Activated T-cell treated with anti-CD3 and anti-CD28 coated beads for 48 hours (primary cell): ENCODE data around the gene GNA12.

ENCODE experiments used
- DNase-seq: peaks from one replicate; pipeline ENCODE4 v3.0.0-alpha.2; 2020; ENCODE audit warnings: low read depth

Gene GNA12

DNA sequence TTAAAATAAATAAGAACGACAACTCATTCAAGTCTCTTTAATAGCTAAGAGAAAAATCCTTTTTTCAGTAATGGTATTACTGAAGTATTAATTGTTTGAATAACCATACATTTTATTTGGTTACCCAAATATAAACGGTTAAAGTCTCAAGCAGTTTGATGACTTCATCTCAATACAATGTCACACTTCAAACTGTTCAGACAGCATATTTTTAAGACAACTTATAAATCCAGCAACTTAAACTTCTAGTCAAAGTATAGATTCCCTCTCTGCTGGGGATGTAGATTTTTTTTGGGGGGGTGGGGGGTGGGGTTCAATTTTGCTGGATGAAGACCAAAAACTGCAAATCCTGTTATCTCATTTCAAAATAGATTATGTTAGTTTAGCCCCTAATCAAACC, 42.0 kb downstream of the GNA12 start:
- DNase-seq = no peak

DNA sequence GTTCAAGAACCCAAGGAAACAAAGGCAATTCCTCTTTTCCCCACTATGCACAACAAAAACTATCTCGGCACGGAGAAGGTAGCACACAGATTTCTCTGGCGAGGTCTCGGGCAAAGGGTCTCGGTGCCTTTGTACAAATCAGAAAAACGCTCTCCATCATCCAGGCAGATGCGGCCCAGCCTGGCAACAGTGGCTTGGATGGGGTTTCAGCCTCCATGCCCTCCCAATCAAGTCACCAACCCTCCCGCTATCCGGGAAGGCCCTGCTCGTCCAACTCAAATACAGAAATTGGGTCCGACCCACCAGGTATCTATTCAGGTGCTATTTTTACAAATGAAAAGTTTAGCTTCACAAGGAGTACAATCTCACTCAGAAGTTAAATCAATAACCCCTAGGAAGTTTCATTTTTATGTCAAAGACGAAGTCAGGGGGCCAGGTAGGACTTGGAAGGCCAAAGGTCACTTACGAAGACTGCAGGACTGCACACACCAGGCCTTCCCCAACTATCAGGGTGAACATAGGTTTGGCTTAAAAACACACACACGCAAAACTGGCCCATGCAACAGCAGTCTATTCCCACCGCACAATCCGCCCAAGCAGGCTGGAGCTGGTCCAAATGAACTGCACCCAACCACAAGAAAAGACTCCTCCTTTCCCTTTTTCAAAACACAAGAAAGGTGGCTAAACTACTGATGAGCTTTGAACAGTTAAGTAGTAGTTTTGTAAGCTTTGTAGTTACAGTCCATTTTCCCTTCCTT, 43.0 kb downstream of the GNA12 start:
- no peak for DNase-seq

DNA sequence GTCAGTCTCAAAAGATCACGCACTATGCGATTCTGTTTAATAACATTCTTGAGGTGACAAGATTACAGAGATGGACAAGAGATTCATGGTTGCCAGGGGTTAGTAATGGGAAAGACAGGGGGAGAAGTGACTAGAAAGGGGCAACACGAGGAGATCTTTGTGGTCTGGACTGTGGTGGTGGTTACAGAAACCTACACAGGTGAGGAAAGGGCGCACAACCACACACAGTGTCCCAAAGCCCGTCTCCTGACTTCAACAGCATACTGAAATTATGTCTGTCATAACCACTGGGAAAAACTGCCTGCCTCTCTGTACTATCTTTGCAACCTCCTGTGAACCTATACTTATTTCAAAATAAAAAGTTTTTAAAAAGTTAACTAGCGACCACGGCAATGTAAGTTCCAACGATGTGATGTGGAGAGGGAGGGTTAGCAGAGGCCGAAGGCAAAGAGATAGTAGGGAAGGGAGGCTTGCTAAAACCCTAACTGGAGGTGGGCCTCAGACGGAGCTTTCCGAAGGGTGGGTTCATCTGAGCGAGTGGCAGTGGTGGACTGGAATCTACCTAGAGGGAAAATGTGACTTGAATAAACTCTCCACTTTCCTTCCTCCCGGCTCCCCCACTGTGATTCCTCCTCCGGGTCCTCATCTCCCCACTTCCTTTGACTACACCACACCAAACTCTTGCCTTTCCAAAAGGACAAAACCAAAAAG, 43.7 kb downstream of the GNA12 start:
- DNase-seq = no peak

DNA sequence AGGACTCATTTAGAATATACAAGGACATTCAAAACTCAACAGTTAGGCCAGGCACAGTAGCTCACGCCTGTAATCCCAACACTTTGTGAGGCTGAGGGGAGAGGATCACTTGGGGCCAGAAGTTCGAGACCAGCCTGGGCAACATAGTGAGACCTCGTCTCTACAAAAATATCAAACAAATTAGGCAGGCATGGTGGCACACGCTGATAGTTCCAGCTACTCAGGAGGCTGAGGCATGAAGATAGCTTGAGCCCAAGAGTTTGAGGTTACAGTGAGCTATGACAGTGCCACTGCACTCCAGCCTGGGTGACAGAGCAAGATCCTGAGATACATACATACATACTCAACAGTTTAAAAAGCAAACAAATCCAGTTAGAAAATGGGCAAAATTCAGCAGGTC, 44.9 kb downstream of the GNA12 start:
- DNase-seq = no peak

DNA sequence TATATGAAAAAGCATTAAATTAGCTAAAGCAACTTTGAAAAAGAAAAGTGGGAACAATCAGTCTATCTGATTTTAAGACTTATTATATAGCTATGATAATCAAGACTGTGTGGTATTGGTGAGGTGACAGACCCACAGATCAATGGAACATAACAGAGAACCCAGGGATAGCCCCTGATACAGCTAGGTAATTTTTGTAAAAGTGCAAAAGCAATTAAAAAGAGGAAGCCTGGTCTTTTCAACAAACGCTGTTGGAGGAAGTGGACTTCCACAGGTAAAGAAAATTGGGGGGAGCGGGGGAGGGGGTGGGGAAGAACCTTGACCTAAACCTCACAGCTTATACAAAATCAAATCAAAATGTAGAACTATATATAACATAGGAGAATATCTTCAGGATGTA, 45.4 kb downstream of the GNA12 start:
- DNase-seq = no peak

DNA sequence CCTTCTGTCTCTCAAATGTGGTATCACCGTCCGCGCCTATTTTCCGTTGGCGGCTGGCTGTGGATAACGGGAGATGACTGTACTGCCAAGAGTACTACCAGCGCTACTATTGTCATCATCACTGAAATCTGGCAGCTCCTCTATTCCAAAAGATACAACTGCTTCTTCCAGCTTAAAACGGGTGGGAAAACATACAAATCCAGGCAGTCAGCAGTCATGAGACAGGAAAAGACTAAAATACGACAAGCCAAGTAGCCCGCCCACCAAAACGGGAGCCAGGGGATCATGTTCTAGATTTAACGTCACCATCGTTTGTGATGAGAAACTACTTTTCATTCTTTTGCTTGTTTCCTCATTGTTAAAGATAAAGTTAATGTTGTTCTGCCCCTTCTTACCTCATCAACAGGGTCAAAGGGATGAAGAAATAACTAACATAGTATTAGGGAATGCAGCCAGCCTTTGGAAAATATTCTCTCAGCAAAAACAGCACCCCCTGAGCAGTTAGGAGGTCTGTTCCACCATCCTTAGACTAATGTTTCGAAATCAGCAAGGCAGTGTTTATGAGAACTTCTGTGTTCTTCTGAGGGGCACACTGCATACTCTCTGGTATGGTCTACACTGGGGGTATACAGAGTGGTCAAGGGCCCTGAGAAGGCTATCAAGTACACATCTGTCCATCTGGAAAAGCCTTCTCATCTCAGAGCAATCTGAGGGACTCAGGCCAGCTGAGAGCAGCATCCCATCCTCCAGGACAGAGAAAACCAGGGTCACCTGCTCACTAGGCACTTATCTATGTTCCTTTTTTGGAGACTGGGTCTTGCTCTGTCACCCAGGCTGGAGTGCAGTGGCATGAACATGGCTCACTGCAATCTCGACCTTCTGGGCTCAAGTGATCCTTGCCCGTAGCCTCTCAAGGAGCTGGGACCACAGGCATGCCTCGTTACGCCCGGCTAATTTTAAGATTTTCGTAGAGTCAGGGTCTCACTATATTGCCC, 47.5 kb downstream of the GNA12 start:
- DNase-seq = no peak

DNA sequence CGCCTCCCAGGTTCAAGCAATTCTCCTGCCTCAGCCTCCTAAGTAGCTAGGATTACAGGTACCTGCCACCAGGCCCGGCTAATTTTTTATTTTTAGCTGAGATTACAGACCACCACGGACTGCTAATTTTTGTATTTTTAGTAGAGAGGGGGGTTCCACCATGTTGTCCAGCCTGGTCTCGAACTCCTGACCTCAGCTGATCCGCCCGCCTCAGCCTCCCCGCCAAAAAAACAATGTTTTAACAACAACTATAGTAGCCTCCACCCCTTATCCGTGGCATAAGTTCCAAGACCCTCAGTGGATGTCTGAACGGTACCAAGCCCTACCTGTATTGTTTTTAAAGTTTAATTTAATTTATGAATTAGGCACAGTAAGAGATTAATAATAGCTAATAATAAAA, 48.2 kb downstream of the GNA12 start:
- no peak for DNase-seq

DNA sequence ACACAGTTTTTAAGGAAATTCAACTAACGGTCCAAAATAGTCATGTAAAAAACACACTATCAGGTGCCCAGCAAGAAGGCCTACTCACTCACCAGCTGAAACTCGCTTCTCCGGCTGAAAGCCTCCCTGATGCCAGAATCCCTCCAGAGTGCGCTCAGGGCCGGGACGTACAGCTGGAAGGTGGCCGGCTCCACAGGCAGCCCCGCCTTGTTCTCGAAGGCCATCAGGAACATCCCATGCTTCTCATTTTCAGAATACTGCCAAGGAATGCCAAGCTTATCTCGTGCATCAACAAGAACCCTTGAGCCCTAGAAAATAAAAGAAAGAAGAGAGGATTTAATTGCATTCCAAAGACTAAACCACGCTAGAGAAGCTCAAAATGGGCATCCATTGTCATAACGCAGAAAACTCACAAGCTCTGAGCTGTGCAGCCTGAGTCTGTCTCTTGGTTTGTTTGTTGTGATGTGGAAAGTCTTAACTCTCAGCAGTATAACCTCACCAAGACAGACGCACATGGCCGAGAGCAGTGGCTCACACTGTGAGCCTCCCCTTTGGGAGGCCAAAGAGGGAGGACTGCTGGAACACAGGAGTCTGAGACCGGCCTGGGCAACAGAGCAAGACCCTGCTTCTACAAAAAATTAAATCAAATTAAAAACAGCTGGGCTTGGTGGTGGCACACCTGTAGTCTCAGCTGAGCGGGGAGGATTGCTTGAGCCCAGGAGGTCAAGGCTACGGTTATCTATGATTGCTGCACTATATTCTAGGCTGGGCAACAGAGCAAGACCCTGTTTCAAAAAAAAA, 49.1 kb downstream of the GNA12 start:
- DNase-seq = no peak

DNA sequence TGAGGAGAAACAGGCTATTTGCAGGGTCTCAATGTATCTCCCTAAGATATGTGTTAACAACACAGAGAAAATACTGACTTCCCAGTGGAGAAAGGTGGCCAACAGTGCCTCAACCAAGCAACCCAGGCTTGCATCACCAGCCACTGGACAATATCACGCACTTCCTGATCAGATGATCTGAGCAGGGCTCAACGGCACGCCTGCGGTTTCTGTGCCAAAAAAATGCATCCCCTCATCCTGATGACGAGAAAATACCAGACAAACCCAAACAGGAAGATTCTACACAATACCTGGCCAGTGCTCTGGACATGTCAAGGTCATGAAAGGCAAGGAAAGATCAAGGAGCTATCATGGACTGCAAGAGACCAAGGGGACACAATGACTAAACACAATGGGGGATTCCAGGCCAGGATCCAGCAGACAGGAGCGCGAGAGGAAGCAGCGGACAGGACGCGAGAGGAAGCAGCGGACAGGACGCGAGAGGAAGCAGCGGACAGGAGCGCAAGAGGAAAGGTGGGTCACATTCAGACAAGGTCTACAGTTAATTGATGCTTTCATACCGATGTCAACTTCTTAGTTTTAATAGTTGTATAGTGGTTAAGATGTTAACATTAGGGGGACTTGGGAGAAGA, 51.1 kb downstream of the GNA12 start:
- no peak for DNase-seq

DNA sequence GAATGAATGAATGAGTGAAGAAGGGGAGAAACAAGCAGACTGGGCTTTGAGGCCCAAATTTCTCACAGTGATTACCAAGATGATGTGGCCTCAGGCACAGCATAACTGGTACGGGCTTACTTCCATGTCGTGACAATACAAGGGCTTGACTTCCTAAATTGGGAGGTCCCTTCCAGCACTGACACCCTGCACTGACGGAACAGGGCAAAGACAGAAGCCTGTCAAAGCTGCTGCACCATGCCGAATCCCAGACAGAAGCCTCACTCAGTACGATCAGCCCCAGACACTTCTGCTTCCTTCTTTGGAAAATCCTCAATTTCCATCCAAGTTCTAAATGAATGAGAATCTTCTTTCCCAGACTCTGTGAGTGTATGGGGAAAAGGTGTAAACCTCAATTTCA, 51.9 kb downstream of the GNA12 start:
- no peak for DNase-seq

DNA sequence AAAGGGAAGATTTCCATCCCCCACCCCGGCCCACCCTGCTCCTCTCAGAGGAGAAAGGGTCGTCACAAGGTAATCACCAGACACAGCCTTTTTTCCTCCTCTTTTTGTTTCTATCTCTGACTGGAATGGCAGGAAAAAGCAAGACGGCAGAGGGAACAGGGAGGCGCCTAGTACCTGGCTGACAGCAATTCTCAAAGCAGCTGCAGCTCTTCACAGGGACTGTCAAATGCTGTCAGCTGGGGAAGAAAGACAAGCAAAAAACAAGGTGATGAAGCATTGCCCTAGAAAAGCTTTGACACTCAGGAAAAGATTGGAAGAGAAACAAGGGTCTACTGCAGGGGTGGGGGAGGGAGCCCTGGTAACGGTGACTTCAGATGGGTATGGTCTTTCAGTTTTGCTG, 52.7 kb downstream of the GNA12 start:
- DNase-seq = no peak

DNA sequence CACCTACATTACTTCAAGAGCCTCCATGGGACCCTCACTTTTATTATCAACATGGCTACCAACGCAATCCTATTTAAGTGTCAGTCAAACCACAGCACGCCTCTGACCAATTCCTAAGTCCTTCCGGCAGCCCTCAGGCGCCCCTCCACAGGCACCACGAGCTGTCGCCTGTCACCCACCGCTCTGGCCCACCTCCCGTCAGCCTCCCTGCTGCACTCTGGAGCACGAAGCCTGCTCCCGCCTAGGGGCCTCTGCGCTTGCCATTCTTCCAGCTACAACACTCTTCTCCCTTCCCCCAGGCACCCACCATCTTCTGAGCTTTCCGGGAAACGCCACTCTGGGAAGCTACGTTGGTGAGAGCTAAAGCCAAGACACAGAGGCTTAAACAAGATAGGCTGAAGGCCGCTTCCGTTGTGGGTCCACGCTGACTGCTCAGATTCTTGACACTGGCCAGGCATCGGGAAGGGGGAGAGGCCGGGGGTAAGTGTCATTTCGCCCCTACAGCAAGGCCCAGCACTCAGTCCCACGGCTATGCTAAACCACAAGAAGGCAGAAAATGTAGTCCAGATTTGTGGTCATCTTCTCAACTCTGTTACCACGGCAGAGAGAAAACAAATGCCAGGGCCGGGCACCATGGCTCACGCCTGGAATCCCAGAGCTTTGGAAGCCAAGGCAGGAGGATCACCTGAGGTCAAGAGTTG, 56.7 kb downstream of the GNA12 start:
- DNase-seq = no peak

DNA sequence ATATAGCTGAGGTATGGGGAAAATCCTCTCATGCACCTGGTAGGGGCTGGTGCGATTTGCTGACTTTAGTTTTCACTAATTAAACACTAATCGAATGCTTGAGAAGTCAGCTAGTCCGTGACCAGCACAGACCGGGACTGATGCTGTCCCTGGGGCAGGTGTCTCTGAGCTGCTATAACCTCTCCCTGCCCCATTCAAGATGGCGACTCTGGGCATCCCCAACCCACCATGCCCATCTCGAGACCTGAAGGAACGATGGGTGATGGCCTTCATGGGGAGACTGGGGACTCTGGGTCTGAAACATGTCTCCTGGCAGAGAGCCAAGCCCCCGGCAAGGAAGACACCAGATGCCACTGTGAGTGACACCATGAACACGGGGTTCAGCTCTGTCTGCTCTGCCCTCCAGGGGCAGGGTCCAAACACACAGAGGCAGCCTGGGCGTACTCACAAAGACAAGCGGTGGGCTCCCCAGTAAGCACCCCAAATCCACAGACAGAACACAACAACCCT, 57.4 kb downstream of the GNA12 start:
- DNase-seq = no peak

DNA sequence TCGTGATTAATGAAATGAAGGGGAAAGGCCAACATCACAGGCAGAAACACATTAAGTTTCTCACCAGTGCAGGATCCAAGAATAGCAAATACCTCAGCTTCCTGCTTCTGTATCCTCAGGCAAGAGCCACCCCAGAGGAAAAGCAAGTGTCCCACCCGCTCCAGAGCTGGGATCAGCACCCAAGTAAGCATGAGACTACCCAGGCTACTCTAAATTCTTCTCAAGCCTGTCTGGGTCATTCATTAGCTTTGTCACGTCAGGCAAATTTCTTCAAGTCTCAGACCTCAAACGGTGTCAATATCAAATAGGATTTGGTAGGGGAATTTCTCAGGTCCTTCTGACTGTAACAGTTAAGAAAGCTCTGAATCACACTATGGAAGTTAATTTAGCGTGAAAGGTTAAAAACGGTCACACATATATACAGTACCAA, 59.0 kb downstream of the GNA12 start:
- no peak for DNase-seq

DNA sequence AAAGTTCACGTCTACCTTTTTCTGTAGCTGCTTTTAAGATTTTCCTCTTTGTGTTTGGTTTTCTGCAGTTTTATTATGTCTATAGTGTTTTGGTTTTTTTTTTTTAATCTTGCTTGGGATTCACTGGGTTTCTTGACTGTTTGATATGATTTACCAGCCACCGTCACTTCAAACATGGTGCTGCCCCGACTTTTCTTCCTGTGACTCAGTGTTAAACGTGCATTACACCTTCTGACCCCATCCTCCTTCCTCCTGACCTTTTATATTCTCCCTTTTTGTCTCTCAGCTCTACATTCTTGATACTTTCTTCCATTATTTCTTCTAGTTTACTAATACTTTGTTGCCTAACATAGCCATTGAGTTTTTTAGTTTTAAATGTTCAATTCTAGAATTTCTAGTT, 61.5 kb downstream of the GNA12 start:
- DNase-seq = no peak

DNA sequence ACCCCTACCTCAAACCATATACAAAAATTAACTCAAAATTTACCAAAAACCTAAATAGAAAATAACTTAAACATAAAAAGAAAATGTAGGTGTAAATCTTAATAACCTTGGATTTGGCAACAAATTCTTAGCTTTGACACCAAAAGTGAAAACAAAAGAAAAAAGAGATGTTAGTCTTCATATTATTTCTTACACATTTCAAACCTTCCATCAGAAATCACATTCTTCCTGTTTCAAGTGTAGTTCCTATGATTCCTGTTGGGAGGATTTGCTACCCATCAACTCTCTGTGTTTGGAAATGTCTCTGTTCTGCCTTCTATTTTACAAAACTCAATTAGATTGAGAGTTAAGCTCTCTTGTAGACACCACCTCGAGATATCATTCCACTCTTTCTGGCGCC, 62.0 kb downstream of the GNA12 start:
- no peak for DNase-seq

DNA sequence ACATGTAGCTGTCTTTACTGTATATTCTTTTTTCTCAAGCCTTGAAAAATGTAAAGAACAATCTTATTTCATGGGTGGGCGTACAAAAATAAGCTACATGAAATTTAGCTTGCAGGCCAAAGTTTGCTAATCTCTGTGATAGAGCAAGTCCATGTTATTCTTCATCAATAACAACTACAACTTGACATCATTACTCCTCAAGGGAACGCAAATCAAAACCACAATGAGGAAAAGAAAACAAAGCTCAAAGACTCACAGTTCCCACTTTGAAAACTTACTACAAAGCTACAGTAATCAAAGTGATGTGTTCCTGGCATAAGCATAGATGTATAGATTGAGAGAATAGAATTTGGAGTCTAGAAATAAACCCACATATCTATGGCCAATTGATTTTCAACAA, 62.5 kb downstream of the GNA12 start:
- DNase-seq = no peak

DNA sequence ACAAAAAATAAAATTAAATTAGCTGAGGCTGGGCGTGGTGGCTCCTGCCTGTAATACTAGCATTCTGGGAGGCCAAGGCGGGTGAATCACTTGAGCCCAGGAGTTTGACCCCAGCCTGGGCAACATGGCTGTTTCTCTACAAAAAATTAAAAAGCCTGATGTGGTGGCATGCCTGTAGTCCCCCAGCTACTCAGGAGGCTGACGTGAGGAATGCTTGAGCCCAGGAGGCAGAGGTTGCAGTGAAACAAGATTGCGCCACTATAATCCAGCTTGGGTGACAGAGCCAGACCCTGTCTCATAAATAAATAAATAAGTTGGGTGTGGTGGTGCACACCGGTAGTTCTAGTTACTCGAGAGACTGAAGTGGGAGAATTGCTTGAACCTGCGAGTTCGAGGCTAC, 65.1 kb downstream of the GNA12 start:
- no peak for DNase-seq

DNA sequence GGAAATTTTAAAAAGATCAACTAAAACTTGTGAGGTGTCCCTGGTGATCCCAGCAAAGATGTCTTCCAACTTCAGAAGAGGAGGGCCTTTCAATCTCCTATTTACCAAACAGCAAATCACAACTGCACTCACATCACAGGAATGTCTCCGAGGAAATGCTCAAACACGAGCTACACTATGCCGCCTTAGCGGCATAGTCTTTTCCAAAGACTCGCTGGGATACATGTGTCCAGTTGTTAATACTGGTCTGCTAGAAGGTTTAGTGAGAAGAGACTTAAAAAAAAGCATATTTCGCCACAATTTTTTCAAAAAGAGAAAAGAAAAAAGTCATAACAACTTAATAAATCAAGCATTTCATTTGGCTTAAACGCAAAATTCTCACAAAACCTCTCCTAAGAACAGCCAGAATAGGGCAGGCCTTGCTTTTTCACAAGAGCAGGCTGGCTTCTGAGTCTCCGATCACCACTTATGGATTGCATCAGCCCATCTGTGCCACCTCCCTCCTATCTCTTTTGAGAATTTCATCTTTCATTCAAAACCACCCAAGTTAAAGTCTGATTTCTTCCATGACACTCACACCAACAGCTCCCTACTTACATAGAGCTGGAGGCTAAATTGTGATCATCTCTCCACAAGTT, 66.1 kb downstream of the GNA12 start:
- no peak for DNase-seq

DNA sequence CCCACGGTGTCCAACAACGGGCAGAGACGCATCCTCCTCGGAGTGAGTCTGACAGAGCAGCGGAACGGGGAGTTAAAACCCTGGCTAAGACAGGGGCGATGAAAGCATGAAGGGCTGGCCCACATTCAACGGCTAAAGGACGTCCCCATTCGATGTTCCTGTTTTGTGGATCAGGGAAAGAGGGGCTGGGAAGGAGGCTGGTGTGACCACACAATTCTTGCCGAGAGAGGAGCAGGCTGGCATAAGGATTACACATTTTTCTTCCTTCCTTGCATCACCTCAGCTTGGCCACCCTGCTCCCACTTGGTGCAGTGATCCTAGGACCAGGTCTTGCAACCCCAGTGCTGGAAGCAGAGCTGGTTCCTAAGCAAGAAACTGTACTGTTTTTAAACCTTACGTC, 67.7 kb downstream of the GNA12 start:
- DNase-seq = no peak
